Neural cell (in vitro differentiated cells): ENCODE data around the gene KRTAP4-16.

Experiments
- EP300 ChIP-seq: fragments of 450-650 bp; conservative IDR thresholded peaks from 2 replicates; pipeline ENCODE4 v1.6.1; 2014; ENCODE audit warnings: antibody characterized with exemption, mild to moderate bottlenecking, moderate library complexity; ENCODE audit not compliant: poor library complexity, severe bottlenecking
- POLR2AphosphoS5 ChIP-seq: IDR thresholded peaks from 2 replicates; pipeline ENCODE4 v1.6.1; 2012
- TF ChIP-seq, protein P1 (sequence below): fragments of 450-650 bp; IDR thresholded peaks from 2 replicates; pipeline ENCODE4 v1.5.1; 2014; ENCODE audit warnings: antibody characterized with exemption, mild to moderate bottlenecking, moderate library complexity; ENCODE audit not compliant: poor library complexity, severe bottlenecking

DNA sequence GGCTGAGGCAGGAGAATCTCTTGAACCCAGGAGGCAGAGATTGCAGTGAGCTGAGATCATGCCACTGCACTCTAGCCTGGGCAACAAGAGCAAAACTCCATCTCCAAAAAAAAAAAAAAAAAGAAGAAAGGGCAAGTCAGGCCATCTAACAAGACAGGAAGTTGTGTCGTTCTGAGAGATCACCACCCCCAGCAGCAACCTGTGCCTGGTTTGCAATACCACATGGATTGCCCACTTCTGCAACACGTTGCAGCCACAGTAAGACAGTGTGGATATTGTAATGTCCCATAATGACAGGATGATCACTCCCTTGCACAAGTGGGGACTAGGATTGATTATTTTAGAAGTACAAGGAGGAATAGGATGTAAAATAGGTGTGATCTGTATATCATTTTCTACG lies 33.0 kb downstream of the KRTAP4-16 start:
- TF ChIP-seq EP300 = no peak
- TF ChIP-seq, protein P1, sequence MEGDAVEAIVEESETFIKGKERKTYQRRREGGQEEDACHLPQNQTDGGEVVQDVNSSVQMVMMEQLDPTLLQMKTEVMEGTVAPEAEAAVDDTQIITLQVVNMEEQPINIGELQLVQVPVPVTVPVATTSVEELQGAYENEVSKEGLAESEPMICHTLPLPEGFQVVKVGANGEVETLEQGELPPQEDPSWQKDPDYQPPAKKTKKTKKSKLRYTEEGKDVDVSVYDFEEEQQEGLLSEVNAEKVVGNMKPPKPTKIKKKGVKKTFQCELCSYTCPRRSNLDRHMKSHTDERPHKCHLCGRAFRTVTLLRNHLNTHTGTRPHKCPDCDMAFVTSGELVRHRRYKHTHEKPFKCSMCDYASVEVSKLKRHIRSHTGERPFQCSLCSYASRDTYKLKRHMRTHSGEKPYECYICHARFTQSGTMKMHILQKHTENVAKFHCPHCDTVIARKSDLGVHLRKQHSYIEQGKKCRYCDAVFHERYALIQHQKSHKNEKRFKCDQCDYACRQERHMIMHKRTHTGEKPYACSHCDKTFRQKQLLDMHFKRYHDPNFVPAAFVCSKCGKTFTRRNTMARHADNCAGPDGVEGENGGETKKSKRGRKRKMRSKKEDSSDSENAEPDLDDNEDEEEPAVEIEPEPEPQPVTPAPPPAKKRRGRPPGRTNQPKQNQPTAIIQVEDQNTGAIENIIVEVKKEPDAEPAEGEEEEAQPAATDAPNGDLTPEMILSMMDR = no peak
- TF ChIP-seq POLR2AphosphoS5 = no peak
